Left colon (tissue), 2 donors: ENCODE data around the gene SLC5A12. TPM values are rescaled to one million over a fixed set of nuclear protein-coding genes. Genes with fewer than 3 reads are reported as not detected.

Source experiments
- total RNA-seq, 2 donors: library from RNA; stranded (reverse); fragmentation: NEBNext Ultra II Directional; extraction: Animal tissue kit (Norgen Biotek cat#: 25700); gene quantifications; one replicate each; pipeline ENCODE4 v1.2.1, GENCODE V29; 2021
- donor health status: DM: no; HTN: no; CAD: no.
- donor health status: DM: yes; HTN: yes; CAD: no.

The SLC5A12 gene
- total RNA-seq, 2 donors from 2014 or later, result 0.82 to 1.1 TPM

Other genes starting within 250 kb of the SLC5A12 start
- gene MUC15, start 149.8 kb downstream of the SLC5A12 start, total RNA-seq, result not detected